SJCRH30 (cell line): ENCODE data around the gene ITPR3. TPM values are rescaled to one million over a fixed set of nuclear protein-coding genes. Genes with fewer than 3 reads are reported as not detected.

Source experiments
- DNase-seq, 2 experiments: peaks; one replicate each; pipeline ENCODE4 v3.0.0-alpha.2; 2015 to 2020
- H3K27ac ChIP-seq: fragments of 250-450 bp; sonication (Bioruptor Pico); 2 replicates; pipeline ENCODE4 v1.5.1; 2020; ENCODE audit warnings: mild to moderate bottlenecking, moderate library complexity
- H3K27me3 ChIP-seq: fragments of 250-450 bp; sonication (Bioruptor Pico); 2 replicates; pipeline ENCODE4 v1.5.1; 2020; ENCODE audit warnings: mild to moderate bottlenecking, moderate library complexity
- H3K36me3 ChIP-seq: fragments of 250-450 bp; sonication (Bioruptor Pico); 2 replicates; pipeline ENCODE4 v1.5.1; 2020; ENCODE audit warnings: mild to moderate bottlenecking, moderate library complexity
- H3K4me1 ChIP-seq: fragments of 250-450 bp; sonication (Bioruptor Pico); 2 replicates; pipeline ENCODE4 v1.5.1; 2020; ENCODE audit warnings: mild to moderate bottlenecking, moderate library complexity
- H3K4me3 ChIP-seq: fragments of 250-450 bp; sonication (Bioruptor Pico); 2 replicates; pipeline ENCODE4 v1.5.1; 2020; ENCODE audit warnings: mild to moderate bottlenecking, moderate library complexity
- H3K9me3 ChIP-seq: fragments of 250-450 bp; sonication (Bioruptor Pico); replicated peaks from 2 replicates; pipeline ENCODE4 v1.5.1; 2020; ENCODE audit warnings: mild to moderate bottlenecking, moderate library complexity
- total RNA-seq: library from RNA; depleted of rRNA; stranded (reverse); fragments of >200 nt; shearing (Covaris generic); gene quantifications from 2 replicates; pipeline ENCODE4 v1.2.3, GENCODE V29; 2014

The ITPR3 gene
- total RNA-seq, 1 experiment from 2014 or later, result 2.9 TPM

GRCh38 chr6:33685411-33686224, 64.5 kb downstream of the ITPR3 start:
- no peaks in the 10 kb centered on the region for H3K36me3 ChIP-seq
- H3K27me3 ChIP-seq, result no peaks in the 10 kb centered on the region
- H3K4me1 ChIP-seq, result no peaks in the 10 kb centered on the region
- no peak overlapping the region for H3K4me3 ChIP-seq
- DNase-seq, result no peak
- H3K27ac ChIP-seq, result no peak overlapping the region
- no peaks in the 10 kb centered on the region for H3K9me3 ChIP-seq

DNA sequence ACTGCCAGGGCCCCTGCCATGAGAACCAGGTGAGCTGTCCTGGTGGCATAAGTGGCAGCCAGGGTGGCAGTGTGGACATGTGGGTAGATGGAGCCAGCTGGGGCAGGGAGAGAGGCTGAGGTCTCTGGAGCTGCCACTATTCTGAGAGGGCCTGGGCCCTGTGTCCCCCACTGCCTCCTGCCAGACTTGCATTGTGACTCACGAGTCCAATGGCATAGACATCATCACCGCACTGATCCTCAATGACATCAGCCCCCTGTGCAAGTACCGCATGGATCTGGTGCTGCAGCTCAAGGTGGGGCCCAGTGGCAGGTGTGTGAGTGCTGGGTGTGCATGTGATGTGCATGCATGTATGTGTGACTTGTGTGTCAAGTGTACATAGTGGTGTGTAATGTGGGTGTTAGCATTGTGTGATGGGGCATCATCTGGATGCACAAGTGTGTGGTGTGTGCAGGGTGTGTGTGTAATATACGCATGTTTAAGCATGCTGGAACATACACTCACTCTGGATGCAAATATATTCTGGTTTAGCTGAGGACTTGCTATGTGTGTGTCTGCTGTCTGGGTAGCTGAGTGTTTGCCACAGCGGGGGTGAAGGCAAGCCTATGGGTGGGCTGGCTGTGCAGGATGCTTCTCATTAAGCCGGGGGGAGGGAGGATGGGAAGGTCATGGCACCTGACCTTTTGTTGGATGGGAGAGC, 65.3 kb downstream of the ITPR3 start:
- no peak for DNase-seq
- Histone ChIP-seq H3K4me3 (no peak overlapping the region), H3K4me1 (no peaks in the 10 kb centered on the region; the same call in 1 of the 2 replicates), H3K9me3 (no peaks in the 10 kb centered on the region), H3K36me3 (no peaks in the 10 kb centered on the region), H3K27ac (no peak overlapping the region), H3K27me3 (no peaks in the 10 kb centered on the region)

DNA sequence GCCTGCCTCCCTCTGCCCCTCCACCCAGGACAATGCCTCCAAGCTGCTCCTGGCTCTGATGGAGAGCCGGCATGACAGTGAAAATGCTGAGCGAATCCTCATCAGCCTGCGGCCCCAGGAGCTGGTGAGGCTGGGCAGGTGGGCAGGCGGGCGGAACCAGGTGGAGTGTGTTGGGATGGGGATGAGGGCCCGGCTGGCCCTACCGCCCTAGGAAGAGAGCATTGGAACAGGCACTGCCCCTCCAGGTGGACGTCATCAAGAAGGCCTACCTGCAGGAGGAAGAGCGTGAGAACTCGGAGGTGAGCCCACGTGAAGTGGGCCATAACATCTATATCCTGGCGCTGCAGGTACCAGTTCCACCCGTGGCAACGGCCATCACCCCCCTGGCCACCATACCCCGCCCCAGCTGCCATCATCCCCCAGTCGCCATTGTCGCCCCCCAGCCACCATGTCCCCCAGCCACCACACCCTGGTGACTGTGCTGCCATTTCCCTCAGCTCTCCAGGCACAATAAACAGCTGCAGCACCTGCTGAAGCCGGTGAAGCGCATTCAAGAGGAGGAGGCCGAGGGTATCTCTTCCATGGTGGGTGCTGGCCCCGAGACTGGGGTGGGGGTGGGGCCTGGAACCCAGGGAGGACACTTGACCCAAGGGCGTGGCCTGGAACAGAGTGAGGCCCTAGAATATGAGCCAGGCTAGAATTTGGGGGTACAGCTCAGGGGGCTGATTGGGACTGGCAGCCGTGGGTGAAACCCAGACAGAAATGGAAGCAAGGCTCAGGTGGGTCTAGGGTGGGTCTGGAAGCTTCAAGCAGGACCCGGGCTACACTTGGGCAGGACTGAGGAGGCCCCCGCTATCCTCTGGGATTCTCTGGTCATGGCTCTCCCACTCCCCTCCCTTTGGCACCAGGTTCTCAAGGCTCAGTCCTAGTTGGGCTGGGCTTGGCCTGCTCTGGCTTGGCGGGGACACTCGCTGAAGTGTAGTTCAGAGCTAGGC, 66.2 kb downstream of the ITPR3 start:
- no peaks in the 10 kb centered on the region for H3K27me3 ChIP-seq
- H3K9me3 ChIP-seq, result no peaks in the 10 kb centered on the region
- no peak overlapping the region for H3K27ac ChIP-seq
- no peak for DNase-seq
- H3K4me1 ChIP-seq, result peaks cover 9% of the 10 kb centered on the region
- H3K36me3 ChIP-seq, result no peaks in the 10 kb centered on the region
- H3K4me3 ChIP-seq, result no peak overlapping the region

DNA sequence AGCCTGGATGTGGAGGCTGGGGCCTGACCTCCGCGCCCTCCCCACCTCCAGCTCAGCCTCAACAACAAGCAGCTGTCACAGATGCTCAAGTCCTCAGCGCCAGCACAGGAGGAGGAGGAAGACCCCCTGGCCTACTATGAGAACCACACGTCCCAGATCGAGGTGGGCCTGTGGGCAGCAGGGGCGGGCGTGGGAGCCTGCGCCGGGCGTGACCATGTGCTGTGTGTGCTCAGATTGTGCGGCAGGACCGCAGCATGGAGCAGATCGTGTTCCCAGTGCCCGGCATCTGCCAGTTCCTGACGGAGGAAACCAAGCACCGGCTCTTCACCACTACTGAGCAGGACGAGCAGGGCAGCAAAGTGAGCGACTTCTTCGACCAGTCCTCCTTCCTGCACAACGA, 66.9 kb downstream of the ITPR3 start:
- no peaks in the 10 kb centered on the region for H3K27me3 ChIP-seq
- H3K27ac ChIP-seq, result no peak overlapping the region
- DNase-seq, result no peak
- H3K4me1 ChIP-seq, result peaks cover 16% of the 10 kb centered on the region
- no peaks in the 10 kb centered on the region for H3K9me3 ChIP-seq
- H3K4me3 ChIP-seq, result no peak overlapping the region
- H3K36me3 ChIP-seq, result no peaks in the 10 kb centered on the region

DNA sequence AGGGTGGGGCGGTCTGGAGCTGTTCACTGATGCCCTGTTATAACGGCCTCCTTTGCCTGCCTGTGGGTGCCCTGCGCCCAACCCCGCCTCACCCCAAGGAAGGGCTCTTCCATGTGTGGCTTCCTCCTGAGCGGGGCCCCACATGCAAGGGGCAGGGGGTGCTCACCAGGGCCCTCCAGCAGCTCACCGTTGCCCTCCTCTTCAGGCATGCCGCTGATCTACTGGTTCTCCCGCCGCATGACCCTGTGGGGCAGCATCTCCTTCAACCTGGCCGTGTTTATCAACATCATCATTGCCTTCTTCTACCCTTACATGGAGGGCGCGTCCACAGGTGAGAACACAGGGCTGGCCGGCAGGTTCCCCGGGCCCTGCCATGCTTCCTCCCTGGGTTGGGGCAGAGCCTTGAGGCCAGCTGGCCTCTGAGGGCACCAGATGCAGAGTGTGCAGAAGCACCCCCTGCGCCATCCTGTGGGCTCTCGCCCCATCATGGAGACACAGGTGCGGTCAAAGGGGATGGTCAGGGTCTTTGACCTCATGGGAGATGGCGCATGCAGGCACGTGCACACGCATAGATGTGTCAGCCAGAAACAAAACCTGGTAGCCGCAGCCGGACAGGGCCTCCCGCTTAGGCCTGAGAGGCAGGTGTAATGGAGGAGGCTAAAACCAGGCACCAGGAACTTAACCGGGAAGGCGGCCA, 67.5 kb downstream of the ITPR3 start:
- Histone ChIP-seq H3K27ac (no peak overlapping the region), H3K27me3 (no peaks in the 10 kb centered on the region), H3K4me1 (peaks cover 22% of the 10 kb centered on the region), H3K9me3 (no peaks in the 10 kb centered on the region), H3K4me3 (no peak overlapping the region), H3K36me3 (no peaks in the 10 kb centered on the region)
- no peak for DNase-seq

- H3K4me1 ChIP-seq, result peaks cover 27% of the 10 kb centered on the region
- H3K9me3 ChIP-seq, result no peaks in the 10 kb centered on the region
- no peak overlapping the region for H3K4me3 ChIP-seq
- H3K27me3 ChIP-seq, result no peaks in the 10 kb centered on the region
- no peak for DNase-seq
- no peaks in the 10 kb centered on the region for H3K36me3 ChIP-seq
- no peak overlapping the region for H3K27ac ChIP-seq
Measured at GRCh38 chr6:33689148-33689494, 68.0 kb downstream of the ITPR3 start.

DNA sequence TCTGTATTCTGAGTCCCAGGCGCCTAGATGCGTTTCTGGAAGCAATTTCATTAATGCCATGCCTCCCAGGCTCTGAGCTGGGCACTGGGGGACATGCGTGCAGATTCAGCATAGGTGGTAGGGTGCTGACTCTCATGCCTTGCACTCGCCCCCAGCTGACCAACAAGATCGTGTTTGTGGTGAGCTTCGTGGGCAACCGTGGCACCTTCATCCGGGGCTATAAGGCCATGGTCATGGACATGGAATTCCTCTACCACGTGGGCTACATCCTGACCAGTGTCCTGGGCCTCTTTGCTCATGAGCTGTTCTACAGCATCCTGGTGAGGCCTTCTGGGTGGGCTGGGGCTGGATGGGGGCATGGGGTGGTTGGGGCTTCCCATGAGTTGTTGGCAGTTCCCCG, 68.8 kb downstream of the ITPR3 start:
- Histone ChIP-seq H3K4me1 (peaks cover 35% of the 10 kb centered on the region), H3K27ac (no peak overlapping the region)

DNA sequence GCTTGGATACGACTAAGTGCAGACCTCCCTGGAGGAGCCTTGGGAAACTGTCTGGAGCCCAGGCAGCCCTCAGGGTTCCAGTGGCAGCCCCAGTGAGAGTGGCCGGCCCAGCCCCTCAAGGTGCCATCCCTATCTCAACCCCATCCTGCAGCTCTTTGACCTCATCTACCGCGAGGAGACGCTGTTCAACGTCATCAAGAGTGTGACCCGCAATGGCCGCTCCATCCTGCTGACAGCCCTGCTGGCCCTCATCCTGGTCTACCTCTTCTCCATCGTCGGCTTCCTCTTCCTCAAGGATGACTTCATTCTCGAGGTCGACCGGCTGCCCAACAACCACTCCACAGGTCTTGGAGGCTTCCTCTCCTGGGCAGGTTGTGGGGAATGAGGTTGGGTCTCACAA, 69.6 kb downstream of the ITPR3 start:
- Histone ChIP-seq H3K4me1 (peaks cover 44% of the 10 kb centered on the region), H3K27me3 (no peaks in the 10 kb centered on the region), H3K36me3 (no peaks in the 10 kb centered on the region), H3K27ac (no peak overlapping the region), H3K9me3 (no peaks in the 10 kb centered on the region), H3K4me3 (no peak overlapping the region)
- DNase-seq, result no peak

More for the DNA sequence above, 68.8 kb downstream of the ITPR3 start:
- H3K9me3 ChIP-seq, result no peaks in the 10 kb centered on the region
- no peaks in the 10 kb centered on the region for H3K27me3 ChIP-seq
- H3K4me3 ChIP-seq, result no peak overlapping the region
- DNase-seq, result no peak
- H3K36me3 ChIP-seq, result no peaks in the 10 kb centered on the region

GRCh38 chr6:33691456-33692077, 70.4 kb downstream of the ITPR3 start:
- Histone ChIP-seq H3K9me3 (no peaks in the 10 kb centered on the region), H3K4me1 (peaks cover 50% of the 10 kb centered on the region), H3K4me3 (no peak overlapping the region), H3K36me3 (peaks cover 2% of the 10 kb centered on the region; the same call in 1 of the 2 replicates), H3K27me3 (no peaks in the 10 kb centered on the region), H3K27ac (no peak overlapping the region)
- no peak for DNase-seq

GRCh38 chr6:33692078-33692759, 71.1 kb downstream of the ITPR3 start:
- no peaks in the 10 kb centered on the region for H3K27me3 ChIP-seq
- peaks cover 5% of the 10 kb centered on the region; the same call in 1 of the 2 replicates for H3K36me3 ChIP-seq
- no peak overlapping the region for H3K27ac ChIP-seq
- H3K4me3 ChIP-seq, result no peak overlapping the region
- H3K9me3 ChIP-seq, result no peaks in the 10 kb centered on the region
- peaks cover 56% of the 10 kb centered on the region for H3K4me1 ChIP-seq
- peak; percentile 48 to 57 for DNase-seq

DNA sequence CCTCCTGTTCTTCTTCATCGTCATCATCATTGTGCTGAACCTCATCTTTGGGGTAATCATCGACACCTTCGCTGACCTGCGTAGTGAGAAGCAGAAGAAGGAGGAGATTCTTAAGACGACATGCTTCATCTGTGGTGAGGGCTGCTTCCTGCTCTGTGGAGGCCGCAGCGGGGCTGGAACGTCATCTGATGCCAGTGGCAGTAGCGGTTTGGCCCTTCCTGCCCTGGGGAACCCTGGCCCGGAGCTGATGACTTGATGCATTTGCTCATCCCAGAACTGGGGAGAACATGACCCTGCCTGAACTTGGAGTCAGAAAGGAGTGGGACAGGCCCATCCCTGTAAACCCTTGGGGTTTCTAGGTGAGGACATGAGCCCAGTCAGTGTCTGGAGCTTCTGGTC, 71.6 kb downstream of the ITPR3 start:
- H3K27ac ChIP-seq, result no peak overlapping the region
- H3K4me3 ChIP-seq, result no peak overlapping the region
- no peak for DNase-seq
- no peaks in the 10 kb centered on the region for H3K9me3 ChIP-seq
- peaks cover 60% of the 10 kb centered on the region for H3K4me1 ChIP-seq
- H3K27me3 ChIP-seq, result no peaks in the 10 kb centered on the region
- peaks cover 5% of the 10 kb centered on the region; the same call in 1 of the 2 replicates for H3K36me3 ChIP-seq

GRCh38 chr6:33693186-33694105, 72.3 kb downstream of the ITPR3 start:
- peaks cover 60% of the 10 kb centered on the region for H3K4me1 ChIP-seq
- H3K4me3 ChIP-seq, result no peak overlapping the region
- peaks cover 5% of the 10 kb centered on the region; the same call in 1 of the 2 replicates for H3K36me3 ChIP-seq
- no peaks in the 10 kb centered on the region for H3K9me3 ChIP-seq
- no peaks in the 10 kb centered on the region for H3K27me3 ChIP-seq
- peak overlapping the region; percentile 87 for H3K27ac ChIP-seq
- peak; percentile 85 to 87 for DNase-seq
